ENCODE results near the gene NEU3. TPM values are rescaled to one million over a fixed set of nuclear protein-coding genes. Genes with fewer than 3 reads are reported as not detected.
"Not testable (repeated sequence)": the region's sequence is repeated elsewhere in the genome, so short reads cannot be mapped to it uniquely, and the experiment has no call there.

Gene NEU3
- total RNA-seq, 1 donor from 2014 or later = 16.5 TPM

DNA sequence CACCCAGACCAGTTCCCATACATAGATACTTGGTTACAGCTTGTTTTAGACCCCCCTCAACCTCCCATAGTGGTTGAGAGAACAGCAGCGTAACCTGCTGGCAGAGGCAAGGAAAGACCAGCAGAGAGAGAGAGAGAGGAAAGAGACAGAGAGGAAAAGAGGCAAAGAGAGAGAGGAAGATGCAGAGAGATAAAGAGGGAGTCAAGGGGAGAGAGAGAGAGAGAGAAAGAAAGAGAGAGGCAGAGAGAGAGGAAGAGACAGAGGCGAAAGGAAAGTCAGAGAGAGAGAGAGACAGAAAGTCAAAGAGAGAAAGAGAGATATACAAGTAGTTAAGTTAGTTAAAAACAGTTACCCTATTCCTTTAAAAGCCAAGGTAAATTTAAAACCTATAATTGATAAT, 52.5 kb downstream of the NEU3 start:
- DNase-seq (no peak), ATAC-seq (ENCODE audit: low read depth) (no peak)
- intact Hi-C loops (cut with micrococcal nuclease) = no loop called here
- Mint-ChIP-seq H3K4me3 (no peak overlapping the region), H3K36me3 (ENCODE audit: low read depth) (no peaks in the 10 kb centered on the region), H3K27ac (no peak overlapping the region), H3K9me3 (peaks cover 7% of the 10 kb centered on the region), H3K4me1 (peaks cover 3% of the 10 kb centered on the region), H3K27me3 (peaks cover 3% of the 10 kb centered on the region)
- CTCF ChIA-PET = no interaction called here
- POLR2A ChIA-PET = no interaction called here
- TF ChIP-seq, protein P1, sequence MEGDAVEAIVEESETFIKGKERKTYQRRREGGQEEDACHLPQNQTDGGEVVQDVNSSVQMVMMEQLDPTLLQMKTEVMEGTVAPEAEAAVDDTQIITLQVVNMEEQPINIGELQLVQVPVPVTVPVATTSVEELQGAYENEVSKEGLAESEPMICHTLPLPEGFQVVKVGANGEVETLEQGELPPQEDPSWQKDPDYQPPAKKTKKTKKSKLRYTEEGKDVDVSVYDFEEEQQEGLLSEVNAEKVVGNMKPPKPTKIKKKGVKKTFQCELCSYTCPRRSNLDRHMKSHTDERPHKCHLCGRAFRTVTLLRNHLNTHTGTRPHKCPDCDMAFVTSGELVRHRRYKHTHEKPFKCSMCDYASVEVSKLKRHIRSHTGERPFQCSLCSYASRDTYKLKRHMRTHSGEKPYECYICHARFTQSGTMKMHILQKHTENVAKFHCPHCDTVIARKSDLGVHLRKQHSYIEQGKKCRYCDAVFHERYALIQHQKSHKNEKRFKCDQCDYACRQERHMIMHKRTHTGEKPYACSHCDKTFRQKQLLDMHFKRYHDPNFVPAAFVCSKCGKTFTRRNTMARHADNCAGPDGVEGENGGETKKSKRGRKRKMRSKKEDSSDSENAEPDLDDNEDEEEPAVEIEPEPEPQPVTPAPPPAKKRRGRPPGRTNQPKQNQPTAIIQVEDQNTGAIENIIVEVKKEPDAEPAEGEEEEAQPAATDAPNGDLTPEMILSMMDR (IDR thresholded peaks at IDR 0.05) = no peak

- H3K27ac Mint-ChIP-seq = not testable (repeated sequence)
Observed at GRCh38 chr11:75041821-75042220, 53.1 kb downstream of the NEU3 start.

GRCh38 chr11:75044381-75045170, 55.8 kb downstream of the NEU3 start:
- H3K27ac Mint-ChIP-seq; ATAC-seq (ENCODE audit: low read depth); intact Hi-C loops (cut with micrococcal nuclease); H3K27me3 Mint-ChIP-seq; H3K9me3 Mint-ChIP-seq; DNase-seq; POLR2A ChIA-PET; H3K36me3 Mint-ChIP-seq (ENCODE audit: low read depth); H3K4me3 Mint-ChIP-seq; CTCF ChIA-PET: not testable (repeated sequence)
- H3K4me1 Mint-ChIP-seq = peaks cover 16% of the 10 kb centered on the region

More at GRCh38 chr11:75041821-75042220, 53.1 kb downstream of the NEU3 start:
- POLR2A ChIA-PET; H3K4me3 Mint-ChIP-seq; H3K9me3 Mint-ChIP-seq; H3K4me1 Mint-ChIP-seq; ATAC-seq (ENCODE audit: low read depth); intact Hi-C loops (cut with micrococcal nuclease); H3K27me3 Mint-ChIP-seq; DNase-seq; CTCF ChIA-PET; H3K36me3 Mint-ChIP-seq (ENCODE audit: low read depth): not testable (repeated sequence)

- H3K4me3 Mint-ChIP-seq; DNase-seq; POLR2A ChIA-PET; H3K27ac Mint-ChIP-seq; H3K27me3 Mint-ChIP-seq; H3K36me3 Mint-ChIP-seq (ENCODE audit: low read depth); CTCF ChIA-PET; H3K9me3 Mint-ChIP-seq; ATAC-seq (ENCODE audit: low read depth); intact Hi-C loops (cut with micrococcal nuclease): not testable (repeated sequence)
- peaks cover 32% of the 10 kb centered on the region for H3K4me1 Mint-ChIP-seq
Observed at GRCh38 chr11:75046668-75047067, 57.9 kb downstream of the NEU3 start.

DNA sequence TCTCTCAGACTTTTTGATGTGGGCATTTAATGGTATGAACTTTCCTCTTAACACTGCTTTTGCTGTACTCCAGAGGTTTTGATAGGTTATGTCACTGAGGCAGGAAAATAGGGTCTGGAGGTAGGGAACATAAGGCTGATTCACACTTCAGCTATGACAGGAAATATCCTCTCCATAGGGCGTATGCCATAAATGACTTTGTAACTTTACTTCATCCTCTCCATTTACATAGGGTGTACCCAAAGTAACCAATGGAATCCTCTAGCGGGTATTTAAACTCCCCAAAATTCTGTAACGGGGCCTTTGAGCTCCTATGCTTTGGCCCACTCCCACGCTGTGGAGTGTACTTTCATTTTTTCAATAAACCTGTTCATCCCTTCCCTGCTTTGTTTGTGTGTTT, 58.5 kb downstream of the NEU3 start:
- Mint-ChIP-seq H3K27me3 (no peaks in the 10 kb centered on the region), H3K36me3 (ENCODE audit: low read depth) (no peaks in the 10 kb centered on the region), H3K4me1 (peaks cover 32% of the 10 kb centered on the region), H3K4me3 (no peak overlapping the region), H3K9me3 (peaks cover 3% of the 10 kb centered on the region), H3K27ac (no peak overlapping the region)
- DNase-seq (no peak), ATAC-seq (ENCODE audit: low read depth) (no peak)
- ChIA-PET POLR2A (no interaction called here), CTCF (no interaction called here)
- intact Hi-C loops (cut with micrococcal nuclease) = no loop called here
- TF ChIP-seq, protein P1 (IDR thresholded peaks at IDR 0.05) = no peak

DNA sequence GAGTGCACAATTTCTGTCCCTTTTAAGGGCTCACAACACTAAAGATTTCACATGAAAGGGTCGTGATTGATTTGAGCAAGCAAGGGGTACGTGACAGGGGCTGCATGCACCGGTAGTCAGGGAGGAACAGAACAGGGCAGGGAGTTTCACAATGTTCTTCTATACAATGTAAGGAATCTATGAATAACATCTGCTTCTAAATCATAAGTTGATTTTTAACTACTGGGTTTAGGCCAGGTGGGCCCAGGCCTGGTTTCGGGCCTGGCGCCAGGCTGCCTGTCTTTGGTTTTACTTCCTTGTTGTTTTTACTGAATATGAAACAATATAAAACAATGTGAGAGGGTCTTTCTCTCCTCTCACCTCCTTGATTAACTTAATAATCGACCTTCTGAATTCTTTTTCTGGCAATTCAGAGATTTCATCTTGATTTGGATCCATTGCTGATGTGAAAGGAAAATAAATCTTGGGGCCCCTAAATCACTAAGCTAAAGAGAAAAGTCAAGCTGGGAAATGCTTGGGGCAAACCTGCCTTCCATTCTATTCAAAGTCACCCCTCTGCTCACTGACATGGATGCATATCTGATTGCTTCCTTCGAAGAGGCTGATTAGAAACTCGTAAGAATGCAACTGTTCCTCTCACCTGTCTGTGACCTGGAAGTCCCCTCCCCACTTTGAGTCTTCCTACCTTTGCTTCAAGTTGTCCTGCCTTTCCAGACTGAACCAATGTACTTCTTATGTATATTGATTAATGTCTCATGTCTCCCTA, 61.0 kb downstream of the NEU3 start:
- DNase-seq; H3K36me3 Mint-ChIP-seq (ENCODE audit: low read depth); ATAC-seq (ENCODE audit: low read depth); POLR2A ChIA-PET; H3K27me3 Mint-ChIP-seq; intact Hi-C loops (cut with micrococcal nuclease): not testable (repeated sequence)
- CTCF ChIA-PET = interaction anchor here (0.5 kb wide), 1 partner anchor 1106 kb away, joined by 3 read pairs; no protein-coding TSS in a partner anchor
- Mint-ChIP-seq H3K27ac (peak overlapping the region; percentile 74), H3K4me3 (peak overlapping the region; percentile 16), H3K4me1 (peaks cover 29% of the 10 kb centered on the region), H3K9me3 (peaks cover 18% of the 10 kb centered on the region)

GRCh38 chr11:75050516-75050915, 61.8 kb downstream of the NEU3 start:
- Mint-ChIP-seq H3K36me3 (ENCODE audit: low read depth) (peaks cover 2% of the 10 kb centered on the region), H3K4me1 (peaks cover 29% of the 10 kb centered on the region), H3K27ac (peak overlapping the region; percentile 74), H3K9me3 (peaks cover 18% of the 10 kb centered on the region), H3K4me3 (no peak overlapping the region), H3K27me3 (no peaks in the 10 kb centered on the region)
- DNase-seq (no peak), ATAC-seq (ENCODE audit: low read depth) (no peak)
- POLR2A ChIA-PET = no interaction called here
- intact Hi-C loops (cut with micrococcal nuclease) = no loop called here
- CTCF ChIA-PET = no interaction called here
- TF ChIP-seq, protein P1 (IDR thresholded peaks at IDR 0.05) = no peak

Measured in activated B cell treated with CpG ODN at 0.5 μM for 24 hours (primary cell).